ENCODE measurements around the gene TBC1D4. TPM values are rescaled to one million over a fixed set of nuclear protein-coding genes. Genes with fewer than 3 reads are reported as not detected.

TBC1D4 gene
- total RNA-seq, 1 experiment from 2014 or later = 15.4 TPM

- CTCF ChIA-PET = interaction anchor here (0.6 to 0.7 kb wide), 3 partner anchors 21 to 87 kb away, joined by 3 to 5 read pairs (median 5); no protein-coding TSS in a partner anchor
- peaks cover 18% of the 10 kb centered on the region for H3K4me1 Mint-ChIP-seq (ENCODE audit: low read depth, unreplicated experiment)
- no peak overlapping the region for H3K27ac Mint-ChIP-seq (ENCODE audit: unreplicated experiment)
- no peaks in the 10 kb centered on the region for H3K9me3 Mint-ChIP-seq (ENCODE audit: low read depth, unreplicated experiment)
- DNase-seq = no peak
- no peaks in the 10 kb centered on the region for H3K36me3 Mint-ChIP-seq (ENCODE audit: insufficient read depth, unreplicated experiment)
- BruUV-seq (replicated peaks) = no TSS peak
- intact Hi-C loops (cut with micrococcal nuclease; ENCODE audit: unreplicated experiment) = no loop called here
- H3K27me3 Mint-ChIP-seq (ENCODE audit: unreplicated experiment) = no peaks in the 10 kb centered on the region
- no peak for TF ChIP-seq CTCF (IDR thresholded peaks at IDR 0.05; ENCODE audit: unreplicated experiment)
- no peak overlapping the region for H3K4me3 Mint-ChIP-seq (ENCODE audit: low read depth, unreplicated experiment)
These were observed 81.2 kb downstream of the TBC1D4 start for GRCh38 chr13:75400775-75401174.

GRCh38 chr13:75399879-75400217, 82.1 kb downstream of the TBC1D4 start:
- BruUV-seq (replicated peaks) = no TSS peak
- no peak for TF ChIP-seq CTCF (IDR thresholded peaks at IDR 0.05; ENCODE audit: unreplicated experiment)
- no peak for DNase-seq
- H3K36me3 Mint-ChIP-seq (ENCODE audit: insufficient read depth, unreplicated experiment) = no peaks in the 10 kb centered on the region
- H3K27me3 Mint-ChIP-seq (ENCODE audit: unreplicated experiment) = no peaks in the 10 kb centered on the region
- H3K4me3 Mint-ChIP-seq (ENCODE audit: low read depth, unreplicated experiment) = no peak overlapping the region
- H3K4me1 Mint-ChIP-seq (ENCODE audit: low read depth, unreplicated experiment) = peaks cover 18% of the 10 kb centered on the region
- CTCF ChIA-PET = no interaction called here
- intact Hi-C loops (cut with micrococcal nuclease; ENCODE audit: unreplicated experiment) = no loop called here
- H3K9me3 Mint-ChIP-seq (ENCODE audit: low read depth, unreplicated experiment) = no peaks in the 10 kb centered on the region
- no peak overlapping the region for H3K27ac Mint-ChIP-seq (ENCODE audit: unreplicated experiment)

- TF ChIP-seq CTCF (IDR thresholded peaks at IDR 0.05; ENCODE audit: unreplicated experiment) = no peak
- no peak for DNase-seq
These were observed 82.6 kb downstream of the TBC1D4 start for GRCh38 chr13:75399168-75399878.

GRCh38 chr13:75398072-75398471, 83.9 kb downstream of the TBC1D4 start:
- Mint-ChIP-seq H3K27me3 (ENCODE audit: unreplicated experiment) (no peaks in the 10 kb centered on the region), H3K27ac (ENCODE audit: unreplicated experiment) (no peak overlapping the region), H3K4me3 (ENCODE audit: low read depth, unreplicated experiment) (no peak overlapping the region), H3K4me1 (ENCODE audit: low read depth, unreplicated experiment) (peaks cover 18% of the 10 kb centered on the region), H3K36me3 (ENCODE audit: insufficient read depth, unreplicated experiment) (no peaks in the 10 kb centered on the region), H3K9me3 (ENCODE audit: low read depth, unreplicated experiment) (no peaks in the 10 kb centered on the region)
- no TSS peak for BruUV-seq (replicated peaks)
- TF ChIP-seq CTCF (IDR thresholded peaks at IDR 0.05; ENCODE audit: unreplicated experiment) = no peak
- CTCF ChIA-PET = no interaction called here
- no peak for DNase-seq
- intact Hi-C loops (cut with micrococcal nuclease; ENCODE audit: unreplicated experiment) = no loop called here

More at GRCh38 chr13:75399168-75399878, 82.6 kb downstream of the TBC1D4 start:
- H3K27ac Mint-ChIP-seq (ENCODE audit: unreplicated experiment) = no peak overlapping the region
- no peak overlapping the region for H3K4me3 Mint-ChIP-seq (ENCODE audit: low read depth, unreplicated experiment)
- CTCF ChIA-PET = no interaction called here
- H3K9me3 Mint-ChIP-seq (ENCODE audit: low read depth, unreplicated experiment) = no peaks in the 10 kb centered on the region
- no peaks in the 10 kb centered on the region for H3K27me3 Mint-ChIP-seq (ENCODE audit: unreplicated experiment)
- peaks cover 18% of the 10 kb centered on the region for H3K4me1 Mint-ChIP-seq (ENCODE audit: low read depth, unreplicated experiment)
- intact Hi-C loops (cut with micrococcal nuclease; ENCODE audit: unreplicated experiment) = no loop called here
- BruUV-seq (replicated peaks) = no TSS peak
- H3K36me3 Mint-ChIP-seq (ENCODE audit: insufficient read depth, unreplicated experiment) = no peaks in the 10 kb centered on the region
